Neuronal stem cell (in vitro differentiated cells): ENCODE results near the gene MAPK14.

Experiments
- DNase-seq: peaks from one replicate; pipeline ENCODE4 v3.0.0-alpha.2; 2013; ENCODE audit warnings: low spot score
- H2AFZ ChIP-seq: one replicate; pipeline ENCODE4 v1.6.1; 2013; ENCODE audit warnings: mild to moderate bottlenecking, low read length, inconsistent platforms
- H2AK5ac ChIP-seq: 2 replicates; pipeline ENCODE4 v1.6.1; 2013; ENCODE audit warnings: low read depth, mild to moderate bottlenecking, inconsistent platforms, low read length, moderate library complexity, mixed read lengths
- H2BK120ac ChIP-seq: 2 replicates; pipeline ENCODE4 v1.6.1; 2013; ENCODE audit warnings: low read depth, mild to moderate bottlenecking, inconsistent platforms, low read length, moderate library complexity, mixed read lengths
- H2BK12ac ChIP-seq: one replicate; pipeline ENCODE4 v1.6.1; 2013; ENCODE audit warnings: low read length, inconsistent platforms
- H2BK15ac ChIP-seq: 2 replicates; pipeline ENCODE4 v1.6.1; 2013; ENCODE audit warnings: mild to moderate bottlenecking, low read length, inconsistent platforms, mixed read lengths
- H2BK5ac ChIP-seq: one replicate; pipeline ENCODE4 v1.6.1; 2013; ENCODE audit warnings: inconsistent platforms, mild to moderate bottlenecking, low read length, moderate library complexity
- H3K14ac ChIP-seq: one replicate; pipeline ENCODE4 v1.6.1; 2013; ENCODE audit warnings: low read length, inconsistent platforms
- H3K18ac ChIP-seq: 2 replicates; pipeline ENCODE4 v1.6.1; 2013; ENCODE audit warnings: low read length, inconsistent platforms
- H3K23ac ChIP-seq: 2 replicates; pipeline ENCODE4 v1.6.1; 2013; ENCODE audit warnings: low read depth, mild to moderate bottlenecking, mixed read lengths, low read length, inconsistent platforms; ENCODE audit not compliant: poor library complexity
- H3K27ac ChIP-seq: replicated peaks from 3 replicates; pipeline ENCODE4 v1.5.1; 2013; ENCODE audit warnings: low read length, inconsistent platforms
- H3K27me3 ChIP-seq, 3 experiments: 2 replicates each; pipeline ENCODE4 v1.6.1; 2013; ENCODE audit warnings: low read length in 3 of 3, mild to moderate bottlenecking in 2 of 3, inconsistent platforms in 1 of 3, low read depth in 1 of 3, mixed read lengths in 1 of 3, moderate library complexity in 1 of 3; ENCODE audit not compliant: control insufficient read depth in 3 of 3, insufficient read depth in 3 of 3
- H3K36me3 ChIP-seq, 2 donors: replicated peaks in 1 of 2; 2 replicates each; pipeline ENCODE4 v1.6.1; 2013; ENCODE audit warnings: low read length in 2 of 2; ENCODE audit not compliant: control insufficient read depth in 2 of 2, insufficient read depth in 2 of 2
- H3K4ac ChIP-seq: 2 replicates; pipeline ENCODE4 v1.6.1; 2013; ENCODE audit warnings: inconsistent platforms, mild to moderate bottlenecking, low read length, moderate library complexity
- H3K4me1 ChIP-seq, 2 donors: 1 replicate in 1 of 2; 2 replicates in 1 of 2; pipeline ENCODE4 v1.6.1; 2013; ENCODE audit warnings: low read length in 2 of 2, low read depth in 1 of 2; ENCODE audit not compliant: control insufficient read depth in 2 of 2, insufficient read depth in 1 of 2
- H3K4me2 ChIP-seq: one replicate; pipeline ENCODE4 v1.6.1; 2013; ENCODE audit warnings: mild to moderate bottlenecking, low read length, inconsistent platforms; ENCODE audit not compliant: insufficient read depth, poor library complexity, severe bottlenecking
- H3K4me3 ChIP-seq, 2 donors: 2 replicates each; pipeline ENCODE4 v1.5.1; 2013; ENCODE audit warnings: low read length in 2 of 2, mild to moderate bottlenecking in 2 of 2, inconsistent platforms in 1 of 2, moderate library complexity in 1 of 2
- H3K79me1 ChIP-seq: one replicate; pipeline ENCODE4 v1.6.1; 2013; ENCODE audit warnings: low read depth, mild to moderate bottlenecking, inconsistent platforms, low read length, moderate library complexity
- H3K9ac ChIP-seq: one replicate; pipeline ENCODE4 v1.6.1; 2013; ENCODE audit warnings: mild to moderate bottlenecking, low read depth, low read length, inconsistent platforms; ENCODE audit not compliant: poor library complexity
- H3K9me3 ChIP-seq, 2 donors: replicated peaks in 1 of 2; 2 replicates each; pipeline versions ENCODE3 to v1.6.1; 2013; ENCODE audit warnings: low read length in 2 of 2, mild to moderate bottlenecking in 2 of 2, inconsistent platforms in 1 of 2, low read depth in 1 of 2, mixed read lengths in 1 of 2, moderate library complexity in 1 of 2; ENCODE audit not compliant: control insufficient read depth in 2 of 2, insufficient read depth in 1 of 2
- H4K8ac ChIP-seq: one replicate; pipeline ENCODE4 v1.6.1; 2013; ENCODE audit warnings: low read depth, mild to moderate bottlenecking, inconsistent platforms, low read length, moderate library complexity
- H4K91ac ChIP-seq: one replicate; pipeline ENCODE4 v1.6.1; 2013; ENCODE audit warnings: low read length, low read depth, mild to moderate bottlenecking, inconsistent platforms; ENCODE audit not compliant: poor library complexity
- WGBS, 2 donors: extraction: QIAGEN DNeasy Blood & Tissue Kit; methylation state at CpG; one replicate each; pipeline ENCODE4 v1.1.7; 2013; ENCODE audit warnings: missing lambda C conversion rate in 2 of 2, mixed read lengths in 1 of 2; ENCODE audit not compliant: insufficient read length in 2 of 2, insufficient replicate concordance in 1 of 2; ENCODE audit errors: extremely low coverage in 2 of 2; 5-methylcytosine and 5-hydroxymethylcytosine counted together

MAPK14 gene

DNA sequence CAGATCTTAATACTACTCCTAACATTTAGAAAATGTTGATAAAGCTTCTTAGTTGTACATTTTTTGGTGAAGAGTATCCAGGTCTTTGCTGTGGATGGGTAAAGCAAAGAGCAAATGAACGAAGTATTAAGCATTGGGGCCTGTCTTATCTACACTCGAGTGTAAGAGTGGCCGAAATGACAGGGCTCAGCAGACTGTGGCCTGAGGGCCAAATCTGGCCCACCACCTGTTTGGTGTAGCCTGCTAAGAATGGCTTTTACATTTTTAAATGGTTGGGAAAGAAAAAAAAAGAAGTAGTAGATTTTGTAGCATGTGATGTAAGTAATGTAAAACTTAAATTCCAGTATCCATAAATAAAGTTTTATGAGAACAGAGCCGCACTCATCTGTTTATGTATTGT lies 83.3 kb downstream of the MAPK14 start:
- no peaks in the 10 kb centered on the region for H3K4me1 ChIP-seq
- H2AFZ ChIP-seq, result no peak overlapping the region
- no peak overlapping the region for H3K9ac ChIP-seq
- no peak overlapping the region for H3K4ac ChIP-seq
- no peak overlapping the region for H3K4me3 ChIP-seq
- no peak overlapping the region for H4K91ac ChIP-seq
- no CpG with 5 or more reads among the region's 4 CpGs for WGBS, 2 donors
- no peak overlapping the region for H2BK12ac ChIP-seq
- peaks cover 12 to 50% of the 10 kb centered on the region in 2 donors for H3K36me3 ChIP-seq
- H2BK5ac ChIP-seq, result no peak overlapping the region
- no peak overlapping the region for H3K23ac ChIP-seq
- no peak overlapping the region for H3K27ac ChIP-seq
- no peak overlapping the region for H3K14ac ChIP-seq
- H2AK5ac ChIP-seq, result no peak overlapping the region
- H3K79me1 ChIP-seq, result no peaks in the 10 kb centered on the region
- no peaks in the 10 kb centered on the region for H3K27me3 ChIP-seq
- no peak overlapping the region for H2BK15ac ChIP-seq
- H2BK120ac ChIP-seq, result no peak overlapping the region
- H3K18ac ChIP-seq, result no peak overlapping the region
- H3K9me3 ChIP-seq, result no peaks in the 10 kb centered on the region
- no peak overlapping the region for H4K8ac ChIP-seq
- no peak for DNase-seq
- no peak overlapping the region for H3K4me2 ChIP-seq

DNA sequence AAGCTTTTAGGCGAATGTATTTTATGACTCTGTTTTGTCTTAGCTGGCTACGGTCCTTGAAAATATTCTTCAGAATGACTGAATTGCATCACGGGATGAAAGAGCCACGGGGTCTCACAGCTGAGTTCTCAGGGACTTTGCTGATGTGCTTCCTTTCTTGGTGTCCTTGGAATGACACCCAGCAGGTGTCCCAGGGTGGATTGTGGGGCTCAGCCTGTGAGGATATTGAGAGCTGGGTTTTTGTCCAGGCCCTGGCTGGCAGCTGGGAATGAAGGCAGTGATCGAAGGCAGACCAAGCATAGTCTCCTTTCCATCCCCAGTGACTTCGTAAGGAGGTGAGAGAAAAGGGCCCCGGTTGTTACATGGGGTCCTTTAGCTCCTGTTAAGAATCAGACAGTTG lies 83.9 kb downstream of the MAPK14 start:
- Histone ChIP-seq H2BK12ac (no peak overlapping the region), H3K9me3 (no peaks in the 10 kb centered on the region), H3K36me3 (peaks cover 12 to 50% of the 10 kb centered on the region in 2 donors), H2BK120ac (no peak overlapping the region), H3K79me1 (no peaks in the 10 kb centered on the region), H2AK5ac (no peak overlapping the region), H2BK5ac (no peak overlapping the region), H4K8ac (no peak overlapping the region), H3K14ac (no peak overlapping the region), H3K23ac (no peak overlapping the region), H3K4ac (no peak overlapping the region), H4K91ac (no peak overlapping the region), H3K18ac (no peak overlapping the region), H3K27me3 (no peaks in the 10 kb centered on the region), H3K4me2 (no peak overlapping the region), H3K9ac (no peak overlapping the region), H2BK15ac (no peak overlapping the region), H3K4me1 (no peaks in the 10 kb centered on the region), H3K4me3 (no peak overlapping the region), H3K27ac (no peak overlapping the region), H2AFZ (no peak overlapping the region)
- no peak for DNase-seq
- WGBS, 2 donors, result no CpG with 5 or more reads among the region's 7 CpGs

DNA sequence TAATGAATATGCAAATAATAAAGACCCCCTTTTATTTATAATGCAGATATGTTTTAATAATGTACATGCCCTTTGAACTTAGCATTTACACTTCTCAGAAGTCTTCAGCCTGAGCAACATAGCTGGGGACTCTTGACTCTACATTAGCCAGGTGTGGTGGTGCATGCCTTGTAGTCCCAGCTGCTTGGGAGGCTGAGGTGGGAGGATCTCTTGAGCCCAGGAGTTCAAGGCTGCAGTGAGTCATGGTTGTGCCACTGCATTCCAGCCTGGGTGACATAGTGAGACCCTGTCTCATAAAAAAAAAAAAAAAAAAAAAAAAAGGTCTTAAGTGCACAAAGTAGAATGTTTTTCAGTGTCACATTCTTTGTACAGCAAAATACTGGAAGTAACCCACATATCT lies 85.4 kb downstream of the MAPK14 start:
- Histone ChIP-seq H3K9ac (no peak overlapping the region), H3K27ac (no peak overlapping the region), H3K27me3 (no peaks in the 10 kb centered on the region), H2BK5ac (no peak overlapping the region), H3K9me3 (no peaks in the 10 kb centered on the region), H3K4me2 (no peak overlapping the region), H3K4me3 (no peak overlapping the region), H3K4me1 (no peaks in the 10 kb centered on the region), H3K79me1 (no peaks in the 10 kb centered on the region), H2AK5ac (no peak overlapping the region), H2BK12ac (no peak overlapping the region), H3K36me3 (peaks cover 7 to 36% of the 10 kb centered on the region in 2 donors), H2AFZ (no peak overlapping the region), H3K23ac (no peak overlapping the region), H4K8ac (no peak overlapping the region), H3K4ac (no peak overlapping the region), H2BK120ac (no peak overlapping the region), H3K14ac (no peak overlapping the region), H2BK15ac (no peak overlapping the region), H4K91ac (no peak overlapping the region), H3K18ac (no peak overlapping the region)
- DNase-seq, result no peak

DNA sequence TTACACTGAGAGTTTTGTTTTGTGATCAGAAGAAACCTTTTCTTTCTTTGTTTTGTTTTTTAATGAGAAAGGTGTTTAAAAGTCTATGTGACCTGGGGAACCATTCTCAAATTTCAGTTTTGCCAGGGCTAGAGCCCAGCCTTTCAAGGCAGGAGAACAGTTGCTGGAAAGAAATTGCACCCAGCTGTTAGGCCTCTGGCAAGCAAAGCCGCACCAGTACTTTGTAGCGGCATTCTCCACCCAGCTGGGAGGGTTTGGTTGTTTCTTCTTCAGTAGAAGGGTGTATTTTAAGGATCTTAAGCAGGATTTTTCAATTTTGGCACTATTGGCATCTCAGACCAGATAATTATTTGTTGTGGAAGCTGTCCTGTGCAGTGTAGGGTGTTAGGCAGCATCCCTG lies 86.1 kb downstream of the MAPK14 start:
- H3K27me3 ChIP-seq, result no peaks in the 10 kb centered on the region
- no peak overlapping the region for H4K8ac ChIP-seq
- H3K23ac ChIP-seq, result no peak overlapping the region
- H4K91ac ChIP-seq, result no peak overlapping the region
- H3K9ac ChIP-seq, result no peak overlapping the region
- H3K14ac ChIP-seq, result no peak overlapping the region
- no peak overlapping the region for H3K18ac ChIP-seq
- no peak overlapping the region for H3K4ac ChIP-seq
- H3K36me3 ChIP-seq, result peaks cover 6 to 29% of the 10 kb centered on the region in 2 donors
- no peak overlapping the region for H2BK5ac ChIP-seq
- H2BK15ac ChIP-seq, result no peak overlapping the region
- H2AFZ ChIP-seq, result no peak overlapping the region
- no peaks in the 10 kb centered on the region for H3K9me3 ChIP-seq
- H3K4me2 ChIP-seq, result no peak overlapping the region
- H3K79me1 ChIP-seq, result no peaks in the 10 kb centered on the region
- no peak overlapping the region for H3K27ac ChIP-seq
- no peaks in the 10 kb centered on the region for H3K4me1 ChIP-seq
- no peak for DNase-seq
- no CpG with 5 or more reads among the region's 2 CpGs for WGBS, 2 donors
- H2AK5ac ChIP-seq, result no peak overlapping the region
- H2BK12ac ChIP-seq, result no peak overlapping the region
- no peak overlapping the region for H3K4me3 ChIP-seq
- H2BK120ac ChIP-seq, result no peak overlapping the region
